Measurements from ENCODE around the gene BAG5.

The BAG5 gene

DNA sequence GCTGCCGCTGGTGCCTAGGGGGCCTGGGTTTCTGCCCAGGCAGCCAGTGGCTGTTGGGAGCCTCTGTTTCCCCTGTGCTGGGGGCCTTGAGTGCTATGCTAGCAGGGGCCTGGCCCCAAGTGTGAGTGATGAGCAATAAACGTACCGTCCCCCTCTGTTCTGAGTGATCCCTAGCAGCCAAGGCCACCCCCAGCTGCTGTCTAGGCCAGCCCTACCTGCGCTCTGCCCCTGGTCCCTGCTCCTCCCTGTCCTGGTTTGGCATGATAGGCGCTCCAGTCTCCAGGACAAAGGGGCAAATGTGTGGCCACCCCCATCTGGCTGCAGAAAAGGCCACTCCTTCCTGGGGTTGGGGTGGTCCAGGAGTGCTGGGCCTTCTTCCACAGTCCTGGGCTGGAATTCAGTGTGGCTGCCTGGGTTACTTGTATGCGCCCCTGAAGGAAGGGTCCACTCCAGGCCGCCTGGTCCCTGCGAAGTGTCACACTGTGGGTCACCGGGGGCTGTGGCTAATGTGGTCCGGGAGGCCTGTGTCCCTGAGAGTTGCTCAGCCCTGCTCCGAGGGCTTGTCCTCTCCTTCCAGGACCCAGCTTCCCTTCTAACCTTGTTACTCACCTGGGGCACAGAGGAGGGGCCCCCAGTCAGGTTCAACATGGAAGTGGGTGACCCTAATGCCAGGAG lies 26.4 kb downstream of the BAG5 start:
- DNase-seq = no peak

DNA sequence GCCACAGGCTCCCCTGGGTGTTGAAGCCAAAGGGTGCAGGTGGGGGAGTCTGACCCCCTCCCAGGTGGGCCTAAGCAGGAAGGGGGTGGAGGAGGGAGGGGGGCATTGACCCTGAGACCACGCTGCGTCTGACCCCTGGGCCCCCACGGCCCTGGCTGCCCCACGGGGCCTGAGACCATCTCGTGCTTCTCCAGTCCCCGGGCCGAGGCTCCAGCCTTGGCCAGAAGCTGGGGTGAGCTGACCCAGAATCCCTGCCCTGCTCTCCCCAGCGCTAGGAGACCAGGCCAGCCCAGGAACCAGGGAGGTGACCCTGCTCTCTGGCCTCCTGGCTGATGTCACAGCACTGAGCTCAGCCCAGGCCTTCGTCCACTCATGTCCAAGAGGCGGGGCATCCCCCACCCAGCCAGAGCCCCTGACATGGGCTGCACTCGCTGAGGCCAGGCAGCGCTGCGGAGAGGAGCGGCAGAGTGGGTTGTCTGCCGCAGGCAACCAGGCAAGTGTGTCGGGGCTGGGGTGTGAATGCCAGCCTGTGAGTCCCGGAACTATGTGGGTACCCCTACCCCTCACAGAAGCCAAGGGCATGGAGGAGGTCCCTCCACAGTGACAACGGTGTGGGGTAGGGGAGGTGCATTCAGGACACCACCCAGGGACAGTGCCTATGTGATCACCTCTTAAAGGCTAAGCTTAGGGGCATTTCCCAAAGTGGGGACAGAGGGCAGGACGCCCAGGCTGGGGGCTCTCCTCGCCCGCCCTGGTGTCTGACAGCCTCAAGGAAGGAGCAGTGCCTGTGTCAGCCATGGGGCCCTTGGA lies 27.2 kb downstream of the BAG5 start:
- DNase-seq = no peak

DNA sequence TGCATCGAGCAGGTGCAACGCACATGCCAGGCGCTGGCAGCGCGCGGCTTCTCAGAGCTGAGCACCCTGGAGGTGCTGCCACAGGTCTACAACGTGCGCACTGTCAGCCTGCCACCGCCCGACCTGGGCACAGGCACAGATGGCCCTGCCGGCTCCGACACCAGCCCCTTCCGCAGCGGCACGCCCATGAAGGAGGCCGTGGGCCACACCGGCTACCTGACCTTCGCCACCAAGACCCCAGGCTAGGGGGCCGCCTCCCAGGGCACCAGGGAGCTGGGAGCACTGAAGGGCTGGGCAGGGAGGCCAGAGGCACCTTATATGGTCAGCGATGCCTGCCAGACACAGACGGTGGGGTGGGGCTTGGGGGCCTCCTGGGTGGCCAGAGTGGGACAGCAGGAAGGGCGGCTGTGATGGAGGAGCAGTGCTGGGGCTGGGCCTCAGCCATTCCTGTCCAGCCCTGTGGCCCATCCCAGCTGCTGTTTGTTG lies 27.8 kb downstream of the BAG5 start:
- DNase-seq = no peak

DNA sequence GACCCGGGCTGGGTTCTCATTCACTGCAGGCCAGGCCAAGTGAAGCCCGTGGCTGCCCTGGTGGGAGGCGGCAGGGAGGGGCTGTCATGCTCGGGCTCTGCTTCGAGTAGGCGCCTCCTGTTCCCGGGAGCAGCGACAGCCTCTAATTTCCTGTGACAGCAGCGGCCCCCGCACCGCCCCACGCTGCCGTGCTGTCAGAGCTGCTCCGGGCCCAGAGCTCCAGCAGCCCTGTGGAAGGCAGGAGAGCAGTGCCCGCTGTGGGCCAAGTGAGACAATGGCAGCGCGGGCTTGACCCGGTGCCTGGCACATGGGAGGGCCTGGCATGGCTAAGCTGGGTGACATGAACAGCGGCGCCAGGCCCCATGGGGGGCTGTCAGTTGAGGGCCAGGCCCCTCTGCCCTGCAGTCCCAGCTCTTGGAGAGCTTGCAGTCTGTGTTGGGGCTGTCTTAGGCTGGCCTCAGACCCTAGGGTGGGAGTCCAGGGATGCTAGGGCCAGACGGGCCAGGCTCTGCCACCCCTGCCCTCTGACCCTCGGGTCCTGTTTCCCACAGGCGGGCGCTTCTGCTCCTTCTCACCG lies 28.4 kb downstream of the BAG5 start:
- DNase-seq = peak in 5 of 51 donors; percentile 20 to 59 (median 52)

DNA sequence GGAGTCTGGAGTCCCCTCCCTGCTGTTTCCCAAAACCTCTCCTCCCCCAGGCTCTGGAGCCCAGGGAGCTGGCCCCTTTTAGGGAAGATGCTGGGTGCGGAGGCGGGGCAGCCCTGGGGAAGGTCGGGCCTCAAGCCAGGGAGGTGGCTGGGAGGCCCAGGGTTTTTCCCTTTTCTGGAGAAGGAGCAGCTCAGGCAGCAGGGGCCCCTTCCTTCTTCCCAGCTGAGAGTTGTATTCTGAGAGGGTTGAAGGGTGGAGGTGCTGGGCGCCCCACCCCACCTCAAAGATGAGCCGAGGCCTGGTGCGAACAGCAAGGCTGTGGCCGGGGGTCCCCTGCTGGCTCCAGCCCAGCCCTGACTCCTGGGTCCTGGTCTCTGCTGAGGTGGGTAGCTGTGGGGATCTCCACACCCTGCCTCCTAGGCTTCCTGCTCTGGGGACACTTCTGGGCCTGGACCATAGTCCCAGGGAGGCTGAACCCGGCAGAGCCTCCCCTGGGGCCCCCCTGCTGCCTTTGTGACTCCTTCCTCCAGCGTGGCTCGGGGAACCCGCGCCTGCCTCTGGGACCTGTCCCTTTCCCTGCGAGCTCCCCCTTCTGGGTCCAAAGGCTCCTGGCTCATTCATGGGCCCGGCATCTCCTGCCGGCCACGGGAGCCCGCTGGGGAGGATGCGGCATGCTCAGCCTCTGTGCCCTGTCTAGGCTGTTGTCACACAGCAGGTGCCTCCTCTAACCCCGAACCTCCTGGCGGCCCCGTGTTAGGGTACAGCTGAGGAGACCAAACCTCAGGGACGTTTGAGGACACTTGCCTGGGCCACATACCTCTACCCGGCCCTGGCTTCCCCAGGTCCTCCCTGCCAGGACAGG lies 29.1 kb downstream of the BAG5 start:
- DNase-seq = no peak

DNA sequence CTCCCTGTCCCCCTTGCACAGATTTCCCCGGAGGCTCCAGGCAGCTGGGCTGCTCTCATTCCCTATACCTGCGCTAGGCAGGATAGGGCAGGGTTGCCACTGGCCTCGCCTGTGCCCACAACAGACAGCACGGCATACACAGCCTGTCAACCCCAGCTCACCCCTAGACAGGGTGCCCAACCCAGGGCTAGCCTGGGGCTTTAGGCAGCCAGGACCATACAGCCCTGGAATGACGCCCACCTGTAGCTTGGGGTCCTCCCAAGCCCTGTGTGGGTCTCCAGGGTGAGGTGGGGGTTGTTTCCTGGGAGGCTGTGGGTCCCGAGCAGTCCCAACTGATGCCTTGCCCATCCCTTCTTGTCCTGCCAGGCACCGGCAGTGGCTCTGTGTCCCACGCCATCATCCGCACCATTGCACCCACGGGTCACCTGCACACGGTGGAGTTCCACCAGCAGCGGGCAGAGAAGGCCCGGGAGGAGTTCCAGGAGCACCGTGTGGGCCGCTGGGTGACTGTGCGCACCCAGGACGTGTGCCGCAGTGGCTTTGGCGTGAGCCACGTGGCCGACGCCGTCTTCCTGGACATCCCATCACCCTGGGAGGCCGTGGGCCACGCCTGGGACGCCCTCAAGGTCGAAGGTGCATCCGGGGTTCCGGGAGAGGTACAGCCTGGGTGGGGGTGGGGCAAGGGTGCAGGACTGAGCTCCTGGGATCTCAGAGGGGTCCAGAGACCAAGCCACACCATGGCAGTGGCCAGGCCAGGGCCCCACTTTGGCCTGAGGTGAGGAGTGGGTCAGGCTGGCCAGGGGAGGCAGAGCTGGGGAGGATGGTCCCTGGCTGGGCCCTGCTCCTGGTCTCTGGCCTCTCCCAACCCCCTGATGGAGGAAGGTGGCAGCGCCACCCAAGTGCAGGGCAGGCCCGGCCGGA lies 30.0 kb downstream of the BAG5 start:
- DNase-seq = no peak

DNA sequence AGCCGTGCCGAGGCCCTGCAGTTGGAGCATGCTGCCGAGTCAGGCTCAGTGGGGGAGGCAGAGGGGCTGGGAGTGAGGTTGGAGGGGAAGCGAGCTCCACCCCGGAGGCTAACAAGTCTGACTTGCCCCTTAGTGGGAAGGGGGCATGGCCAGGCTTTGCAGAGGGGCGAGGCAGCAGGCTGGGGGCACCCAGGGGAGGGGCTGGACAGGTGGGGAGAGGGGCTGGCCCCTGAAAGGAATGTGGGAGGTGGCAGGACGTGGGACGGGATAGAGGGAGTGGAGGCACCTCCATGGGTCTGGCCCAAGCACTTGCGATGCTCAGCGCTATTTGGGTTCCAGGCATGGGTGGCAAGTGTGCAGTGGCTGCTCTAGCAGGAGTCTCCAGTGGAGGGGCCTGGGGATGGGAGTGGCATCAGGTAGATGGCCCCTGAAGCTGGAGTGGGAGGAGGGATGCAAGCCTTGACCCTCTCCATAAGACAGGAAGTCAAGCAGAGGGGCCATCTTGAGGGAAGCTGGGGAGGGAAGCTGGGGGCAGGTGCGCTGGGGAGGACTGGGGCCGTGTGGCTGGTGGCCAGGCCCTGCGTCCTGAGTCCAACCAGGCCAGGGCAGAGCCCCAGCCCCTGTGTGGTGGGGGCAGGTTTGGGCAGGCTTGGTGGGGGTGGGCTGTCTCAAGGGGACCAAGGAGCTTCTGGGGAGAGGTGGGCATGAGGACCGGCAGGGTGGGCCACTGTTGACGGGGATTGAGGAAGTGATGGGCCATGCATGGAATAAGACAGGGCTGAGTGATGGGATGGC lies 30.8 kb downstream of the BAG5 start:
- DNase-seq = no peak

DNA sequence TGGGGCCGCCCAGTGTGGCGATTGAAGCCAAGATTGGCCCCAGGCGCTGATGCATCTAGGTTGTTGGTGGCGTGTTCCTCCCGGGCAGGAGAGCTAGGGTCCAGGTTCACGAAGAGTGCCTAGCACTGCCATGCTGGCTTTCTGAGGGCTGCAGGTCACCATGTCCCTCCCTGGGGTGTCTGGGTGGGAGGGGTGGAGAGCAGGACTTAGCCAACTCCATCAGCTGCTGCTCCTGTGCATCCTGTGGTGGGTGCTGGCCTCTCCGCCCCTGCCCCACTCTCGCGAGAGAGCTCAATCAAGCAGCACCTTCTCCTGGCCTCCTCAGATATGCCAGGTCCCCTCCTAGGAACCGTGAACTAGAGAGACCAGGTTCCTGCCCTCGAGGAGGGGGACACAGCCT lies 31.6 kb downstream of the BAG5 start:
- DNase-seq = no peak

DNA sequence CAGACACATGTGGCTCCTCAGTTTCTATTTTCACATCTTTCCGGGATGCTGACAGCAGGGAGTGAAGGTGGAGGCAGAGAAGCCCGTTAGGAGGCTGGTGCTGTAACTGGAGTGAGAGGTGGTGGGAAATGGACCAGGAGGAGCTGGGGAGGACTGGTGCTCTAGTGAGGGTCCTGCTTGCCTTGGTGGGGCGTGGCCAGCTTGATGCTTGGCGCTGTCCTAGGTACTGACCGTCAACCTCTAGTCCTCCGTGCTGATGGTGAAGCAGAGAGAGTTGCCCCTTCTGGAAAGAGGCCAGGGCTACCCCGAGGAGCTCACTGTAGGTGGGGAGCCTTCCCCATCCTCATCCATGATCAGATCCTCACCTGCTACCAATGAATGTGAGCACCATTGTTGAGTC lies 32.1 kb downstream of the BAG5 start:
- no peak for DNase-seq

DNA sequence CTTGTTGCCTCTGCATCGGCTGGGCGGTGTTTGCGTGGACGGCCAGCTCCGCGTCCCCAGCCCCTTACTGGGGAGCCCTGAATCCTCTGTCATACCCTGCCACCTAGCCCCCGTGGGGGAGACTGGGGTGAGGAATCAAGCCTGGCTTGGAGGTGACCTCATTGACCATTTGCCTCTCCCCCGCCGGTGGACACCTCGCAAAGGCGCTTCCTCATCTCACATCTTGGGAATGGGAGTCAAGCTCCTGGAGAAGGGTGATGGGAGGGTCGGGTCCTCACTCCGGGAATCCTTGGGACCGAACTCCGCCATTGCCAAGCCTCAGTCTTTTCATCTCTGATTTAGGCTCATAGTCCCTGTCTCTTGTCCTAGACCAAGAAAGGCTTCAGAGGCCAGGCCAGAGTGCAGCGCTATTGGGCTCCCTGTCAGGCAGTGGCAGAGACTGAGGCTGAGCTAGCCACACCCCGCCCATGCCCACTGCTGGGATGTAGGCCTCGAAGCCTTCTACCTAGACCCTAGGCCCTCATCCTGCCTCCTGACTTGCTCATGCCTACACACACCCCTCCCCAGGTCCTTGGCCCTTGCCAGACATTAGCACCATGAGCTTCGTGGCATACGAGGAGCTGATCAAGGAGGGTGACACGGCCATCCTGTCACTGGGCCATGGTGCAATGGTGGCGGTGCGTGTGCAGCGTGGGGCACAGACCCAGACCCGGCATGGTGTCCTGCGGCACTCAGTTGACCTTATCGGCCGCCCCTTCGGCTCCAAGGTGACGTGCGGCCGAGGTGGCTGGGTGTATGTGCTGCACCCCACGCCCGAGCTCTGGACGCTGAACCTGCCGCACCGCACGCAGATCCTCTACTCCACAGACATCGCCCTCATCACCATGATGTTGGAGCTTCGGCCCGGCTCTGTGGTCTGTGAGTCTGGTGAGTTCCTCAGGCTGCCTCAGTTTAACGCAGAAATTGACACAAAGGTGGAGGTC lies 32.8 kb downstream of the BAG5 start:
- DNase-seq = no peak

DNA sequence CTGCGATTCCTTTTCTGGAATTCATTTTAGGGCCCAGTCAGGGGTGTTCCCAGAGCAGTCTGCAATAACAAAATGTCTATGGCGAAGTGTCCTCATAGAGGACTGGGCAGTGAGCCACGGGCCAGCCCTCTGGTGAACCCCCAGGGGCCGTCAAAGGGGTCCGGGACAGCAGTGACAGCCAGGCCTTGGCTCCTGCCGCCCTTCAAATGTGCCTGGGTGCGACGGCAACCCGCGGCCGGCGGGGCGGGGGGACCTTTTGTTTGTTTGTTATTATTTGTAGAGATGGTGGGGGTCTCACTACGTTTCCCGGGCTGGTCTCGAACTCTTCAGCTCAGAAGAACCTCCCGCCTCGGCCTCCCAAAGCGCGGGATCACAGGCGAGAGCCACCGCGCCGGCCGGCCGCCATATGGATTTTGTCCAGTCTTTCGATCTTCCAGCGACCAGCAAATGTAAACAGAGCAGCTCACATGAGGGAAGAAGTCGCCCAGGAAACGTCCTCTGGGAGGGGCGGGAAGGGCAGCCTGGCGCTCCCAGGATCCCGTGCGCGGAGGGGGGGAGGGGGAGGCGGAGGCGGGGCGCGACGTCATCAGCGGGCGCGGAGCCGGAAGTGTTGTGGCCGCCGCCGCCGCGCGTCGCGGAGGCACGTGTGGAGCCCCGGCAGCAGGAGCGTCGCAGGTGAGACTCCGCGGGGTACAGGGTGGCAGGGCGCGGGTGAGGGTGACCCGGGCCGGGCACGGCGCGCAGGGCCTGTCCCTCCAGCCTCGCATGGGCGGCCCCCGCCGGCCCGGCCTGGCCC lies 33.7 kb downstream of the BAG5 start, which contains the start of gene TRMT61A:
Gene TRMT61A, plus strand, starts transcription at position 610 of the 796 bp plus-strand sequence. CDS start 783 bp downstream, outside the sequence.
- peak; percentile 41 to 94 (median 83) for DNase-seq

DNA sequence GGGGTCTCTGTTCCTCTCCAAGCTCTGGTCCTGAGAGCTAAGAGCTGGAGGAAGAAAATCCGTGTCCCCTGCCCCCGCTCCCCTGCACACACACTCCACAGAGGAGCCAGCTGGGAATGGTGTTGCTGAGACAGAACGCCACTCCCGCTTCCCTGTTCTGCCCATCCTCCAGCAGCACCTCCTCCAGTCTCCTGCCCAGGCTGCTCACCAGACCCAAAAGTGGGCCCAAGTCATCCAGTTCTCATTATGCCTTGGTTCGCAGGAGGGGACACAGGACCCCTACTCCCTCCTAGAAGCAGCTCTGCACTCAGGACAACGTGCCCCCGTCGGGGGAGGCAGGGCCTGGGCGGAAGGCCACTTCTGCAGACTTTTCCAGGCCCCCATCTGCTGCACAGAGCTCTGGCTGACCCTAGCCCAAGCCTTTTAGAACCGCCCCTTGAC lies 34.3 kb downstream of the BAG5 start:
- peak in 13 of 51 donors; percentile 34 to 64 (median 51) for DNase-seq

DNA sequence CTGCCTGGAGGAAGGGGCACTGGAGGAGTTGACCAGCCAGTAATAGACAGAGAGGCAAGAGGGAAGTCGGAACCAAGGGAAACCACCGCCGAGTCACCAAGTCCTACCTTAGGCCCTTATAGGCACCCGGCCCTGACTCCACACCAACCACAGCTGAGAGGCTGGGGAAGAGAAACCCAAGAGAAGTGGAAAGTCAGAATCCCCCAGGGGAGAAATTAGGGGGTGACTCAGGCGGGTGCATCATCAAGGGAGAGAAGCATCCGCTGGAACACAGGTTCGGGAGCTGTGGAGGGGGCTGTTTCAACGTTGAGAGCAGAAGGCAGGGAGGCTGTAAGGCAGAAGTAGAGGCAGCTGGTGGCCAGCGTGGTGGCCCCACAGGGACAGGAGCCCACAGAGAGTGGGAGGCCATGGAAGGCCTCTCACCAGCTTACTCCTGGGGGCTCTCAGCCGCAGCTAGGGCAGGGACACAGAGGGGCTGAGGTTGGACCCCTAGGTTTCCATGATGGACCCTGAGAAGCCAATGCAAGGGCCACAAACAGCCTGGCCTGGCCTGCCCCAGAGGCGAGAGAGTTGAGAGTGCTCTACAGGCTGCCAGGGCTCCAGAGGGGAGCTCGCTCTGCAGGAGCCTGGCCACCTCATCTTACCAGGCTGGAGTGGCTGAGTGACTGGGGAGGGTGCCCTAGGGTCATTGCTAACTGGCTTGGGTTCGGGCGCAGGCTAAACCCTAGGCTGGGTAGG lies 34.9 kb downstream of the BAG5 start:
- peak in 3 of 51 donors; percentile 16 to 36 (median 25) for DNase-seq

DNA sequence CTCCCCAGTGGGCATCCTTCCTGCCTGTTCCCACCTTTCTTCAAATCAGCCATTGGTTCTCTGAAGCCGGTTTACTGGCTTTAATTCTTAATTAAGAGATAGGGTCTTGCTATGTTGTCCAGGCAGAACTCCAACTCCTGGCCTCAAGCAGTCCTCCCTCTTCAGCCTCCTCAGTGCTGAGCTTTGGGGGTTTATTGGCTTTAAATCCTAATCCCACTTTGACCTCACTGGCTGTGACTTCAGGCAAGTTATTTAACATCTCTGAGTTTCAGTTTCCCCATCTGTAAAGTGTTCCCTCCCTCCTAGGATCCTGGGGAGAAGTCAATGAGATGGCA lies 35.6 kb downstream of the BAG5 start:
- DNase-seq = no peak

DNA sequence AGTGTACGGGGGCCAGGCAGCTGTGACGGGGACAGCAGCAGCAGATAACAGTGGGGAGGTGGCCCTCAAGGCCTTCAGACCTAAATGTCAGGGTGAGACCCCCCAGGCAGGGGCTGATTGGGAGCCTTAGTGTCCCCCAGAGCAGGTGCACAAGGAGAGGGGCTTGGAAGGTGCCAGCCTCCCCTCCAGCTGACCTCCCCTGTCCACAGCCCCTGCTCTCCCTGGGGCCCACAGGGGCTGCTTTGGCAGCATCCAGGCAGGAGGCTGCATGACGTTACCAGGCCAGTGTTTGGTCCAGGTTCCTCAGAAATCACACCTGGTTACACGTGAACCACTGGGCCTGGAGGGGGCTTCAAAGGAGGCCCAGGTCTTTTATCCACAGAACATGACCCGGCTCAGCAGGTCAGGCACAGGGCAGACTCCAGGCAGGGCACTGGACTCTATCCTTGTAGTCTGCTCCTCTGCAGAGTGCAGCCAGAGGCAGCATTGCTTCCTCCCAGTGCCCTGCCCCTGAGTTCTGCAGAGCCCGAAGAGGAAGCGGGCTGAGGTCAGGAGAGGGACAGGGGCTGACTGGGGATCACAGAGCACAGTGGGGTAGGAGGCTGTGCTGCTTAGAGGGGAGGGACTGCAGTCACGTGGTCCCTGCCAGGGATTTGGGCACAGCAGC lies 36.1 kb downstream of the BAG5 start:
- no peak for DNase-seq
